ENCODE data around the gene MCCC1. TPM values are rescaled to one million over a fixed set of nuclear protein-coding genes. Genes with fewer than 3 reads are reported as not detected.

The MCCC1 gene
- total and polyA plus RNA-seq, 2 donors (not counting 1 experiment from before 2014, with no cell fraction given): 12.9 to 36.3 TPM

DNA sequence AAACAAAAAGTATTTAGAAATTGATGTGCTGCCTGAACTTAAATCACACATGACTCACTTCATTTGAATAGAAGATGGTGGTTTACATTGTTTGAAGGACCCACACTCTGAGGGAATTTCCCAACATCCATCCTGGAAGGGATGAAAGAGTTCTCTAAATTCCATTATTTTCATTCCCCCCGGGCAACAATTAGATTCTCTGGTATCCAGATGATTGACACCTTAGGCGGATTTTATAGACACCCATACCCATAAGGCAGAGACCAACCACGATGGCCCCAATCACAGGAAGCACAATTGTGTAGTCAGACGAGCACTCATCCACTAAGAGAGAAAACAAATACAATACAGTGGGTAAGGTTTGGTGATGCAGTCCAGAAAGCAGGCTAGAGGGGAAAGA, 24.6 kb upstream of the MCCC1 start:
- H3K4me2 ChIP-seq (replicated peaks; ENCODE audit: low read depth, low read length, poor library complexity, severe bottlenecking): no peak overlapping the region
- H3K4me3 ChIP-seq (ENCODE audit: control extremely low read depth in 1 of 5, extremely low read depth in 1 of 5, insufficient read depth in 1 of 5, low read depth in 2 of 5, low read length in 4 of 5): no peak overlapping the region
- Mint-ChIP-seq H3K4me3 (no peak overlapping the region), H3K27me3 (peaks cover 43% of the 10 kb centered on the region), H3K4me1 (peaks cover 2% of the 10 kb centered on the region), H3K27ac (no peak overlapping the region), H3K9me3 (ENCODE audit: insufficient read depth) (peaks cover 2% of the 10 kb centered on the region)
- no CpG with 5 or more reads among the region's 4 CpGs for WGBS (ENCODE audit: insufficient coverage)
- H3K36me3 ChIP-seq (replicated peaks in 1 of 2; ENCODE audit: control extremely low read depth in 1 of 2, control insufficient read depth in 1 of 2, extremely low read depth in 1 of 2, insufficient read depth in 2 of 2, low read length in 1 of 2): no peaks in the 10 kb centered on the region
- ATAC-seq (ENCODE audit: low read depth) (no peak), DNase-seq (no peak)
- intact Hi-C loops (cut with micrococcal nuclease): loop anchor here (5.0 to 10.0 kb wide), 2 partner anchors 131 to 412 kb away; partner anchors contain the start of gene B3GNT5
- H2AFZ ChIP-seq (ENCODE audit: insufficient read depth, low read depth, low read length, poor library complexity, severe bottlenecking): no peak overlapping the region
- peaks cover 0 to 31% (median 27%) of the 10 kb centered on the region in 4 experiments for H3K27me3 ChIP-seq (replicated peaks in 1 of 4; ENCODE audit: control extremely low read depth in 1 of 4, control insufficient read depth in 3 of 4, insufficient read depth in 4 of 4, low read length in 3 of 4)
- H3K4me1 ChIP-seq (ENCODE audit: control insufficient read depth in 2 of 2, insufficient read depth in 2 of 2, low read length in 2 of 2): no peaks in the 10 kb centered on the region
- H3K9ac ChIP-seq (ENCODE audit: low read length): no peak overlapping the region
- H3K9me3 ChIP-seq (ENCODE audit: control extremely low read depth in 1 of 3, control insufficient read depth in 2 of 3, insufficient read depth in 1 of 3, low read length in 2 of 3): peaks cover under 1 to 3% (median 3%) of the 10 kb centered on the region in 3 donors
- TF ChIP-seq, protein P1, sequence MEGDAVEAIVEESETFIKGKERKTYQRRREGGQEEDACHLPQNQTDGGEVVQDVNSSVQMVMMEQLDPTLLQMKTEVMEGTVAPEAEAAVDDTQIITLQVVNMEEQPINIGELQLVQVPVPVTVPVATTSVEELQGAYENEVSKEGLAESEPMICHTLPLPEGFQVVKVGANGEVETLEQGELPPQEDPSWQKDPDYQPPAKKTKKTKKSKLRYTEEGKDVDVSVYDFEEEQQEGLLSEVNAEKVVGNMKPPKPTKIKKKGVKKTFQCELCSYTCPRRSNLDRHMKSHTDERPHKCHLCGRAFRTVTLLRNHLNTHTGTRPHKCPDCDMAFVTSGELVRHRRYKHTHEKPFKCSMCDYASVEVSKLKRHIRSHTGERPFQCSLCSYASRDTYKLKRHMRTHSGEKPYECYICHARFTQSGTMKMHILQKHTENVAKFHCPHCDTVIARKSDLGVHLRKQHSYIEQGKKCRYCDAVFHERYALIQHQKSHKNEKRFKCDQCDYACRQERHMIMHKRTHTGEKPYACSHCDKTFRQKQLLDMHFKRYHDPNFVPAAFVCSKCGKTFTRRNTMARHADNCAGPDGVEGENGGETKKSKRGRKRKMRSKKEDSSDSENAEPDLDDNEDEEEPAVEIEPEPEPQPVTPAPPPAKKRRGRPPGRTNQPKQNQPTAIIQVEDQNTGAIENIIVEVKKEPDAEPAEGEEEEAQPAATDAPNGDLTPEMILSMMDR (IDR thresholded peaks at IDR 0.05): no peak
- TF ChIP-seq EZH2 (IDR thresholded peaks at IDR 0.05; ENCODE audit: borderline replicate concordance, insufficient read depth, low read depth, low read length, poor library complexity, severe bottlenecking): no peak
- no peaks in the 10 kb centered on the region for H4K20me1 ChIP-seq (ENCODE audit: control insufficient read depth, insufficient read depth, low read length, poor library complexity, severe bottlenecking)
- POLR2A ChIA-PET: interaction anchor here (0.6 kb wide), 1 partner anchor 218 kb away, joined by 3 read pairs; no protein-coding TSS in a partner anchor
- CTCF ChIA-PET: interaction anchor here (0.6 to 5.7 kb wide), 14 partner anchors 8 to 643 kb away, joined by 3 to 230 read pairs (median 7); no protein-coding TSS in a partner anchor
- no peak overlapping the region for H3K27ac ChIP-seq (ENCODE audit: low read length in 2 of 2)
- no peaks in the 10 kb centered on the region for H3K79me2 ChIP-seq (ENCODE audit: control insufficient read depth, insufficient read depth, low read length)

DNA sequence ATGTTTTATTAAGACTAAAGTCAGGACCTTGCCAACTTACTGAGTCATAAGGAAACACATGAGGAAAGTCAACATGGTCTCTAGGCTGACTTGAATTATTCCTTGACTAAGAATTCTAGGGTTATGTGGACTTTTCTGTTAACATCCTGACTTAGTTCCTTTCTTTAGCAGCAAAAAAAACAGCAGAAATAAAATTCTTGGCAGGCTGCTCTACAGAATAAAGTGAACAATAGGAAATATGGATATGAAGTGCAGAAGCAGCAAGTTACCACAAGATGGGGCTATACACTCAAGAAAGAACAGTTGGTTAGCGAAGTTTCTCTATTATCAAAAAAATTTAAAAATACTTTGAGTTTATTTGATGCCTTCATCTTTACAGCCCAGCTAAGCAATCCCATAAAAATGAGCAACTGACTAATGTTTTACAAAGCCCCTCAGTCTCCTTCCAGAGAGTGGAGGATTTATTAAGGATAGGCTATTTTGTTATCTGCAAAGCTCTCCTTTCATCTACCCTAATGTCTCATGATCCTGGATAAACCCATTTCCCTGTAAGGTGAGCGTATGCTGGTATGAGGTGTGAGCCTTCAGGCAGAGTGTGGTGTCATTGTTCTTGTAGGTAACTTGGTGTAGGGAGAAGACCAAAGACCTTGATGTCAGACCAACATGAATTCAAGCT, 23.1 kb upstream of the MCCC1 start:
- Histone ChIP-seq H3K4me2 (replicated peaks; ENCODE audit: low read depth, low read length, poor library complexity, severe bottlenecking) (no peak overlapping the region), H3K36me3 (replicated peaks in 1 of 2; ENCODE audit: control extremely low read depth in 1 of 2, control insufficient read depth in 1 of 2, extremely low read depth in 1 of 2, insufficient read depth in 2 of 2, low read length in 1 of 2) (no peaks in the 10 kb centered on the region), H3K9ac (ENCODE audit: low read length) (no peak overlapping the region), H3K27ac (ENCODE audit: low read length in 2 of 2) (no peak overlapping the region), H3K27me3 (replicated peaks in 1 of 4; ENCODE audit: control extremely low read depth in 1 of 4, control insufficient read depth in 3 of 4, insufficient read depth in 4 of 4, low read length in 3 of 4) (peaks cover 0 to 45% (median 33%) of the 10 kb centered on the region in 4 experiments), H3K79me2 (ENCODE audit: control insufficient read depth, insufficient read depth, low read length) (no peaks in the 10 kb centered on the region), H3K4me3 (ENCODE audit: control extremely low read depth in 1 of 5, extremely low read depth in 1 of 5, insufficient read depth in 1 of 5, low read depth in 2 of 5, low read length in 4 of 5) (no peak overlapping the region), H3K4me1 (ENCODE audit: control insufficient read depth in 2 of 2, insufficient read depth in 2 of 2, low read length in 2 of 2) (no peaks in the 10 kb centered on the region), H2AFZ (ENCODE audit: insufficient read depth, low read depth, low read length, poor library complexity, severe bottlenecking) (no peak overlapping the region), H4K20me1 (ENCODE audit: control insufficient read depth, insufficient read depth, low read length, poor library complexity, severe bottlenecking) (no peaks in the 10 kb centered on the region), H3K9me3 (ENCODE audit: control extremely low read depth in 1 of 3, control insufficient read depth in 2 of 3, insufficient read depth in 1 of 3, low read length in 2 of 3) (no peaks in the 10 kb centered on the region)
- 100% methylated on average over 1 of the region's 2 CpGs for WGBS (ENCODE audit: insufficient coverage)
- DNase-seq (peak; percentile 70), ATAC-seq (ENCODE audit: low read depth) (peak; percentile 60)
- POLR2A ChIA-PET: no interaction called here
- Mint-ChIP-seq H3K27ac (no peak overlapping the region), H3K4me3 (no peak overlapping the region), H3K9me3 (ENCODE audit: insufficient read depth) (no peaks in the 10 kb centered on the region), H3K27me3 (peaks cover 50% of the 10 kb centered on the region), H3K4me1 (peaks cover under 1% of the 10 kb centered on the region)
- TF ChIP-seq EZH2 (IDR thresholded peaks at IDR 0.05; ENCODE audit: borderline replicate concordance, insufficient read depth, low read depth, low read length, poor library complexity, severe bottlenecking): no peak
- TF ChIP-seq, protein P1 (IDR thresholded peaks at IDR 0.05): peak; percentile 97
- intact Hi-C loops (cut with micrococcal nuclease): loop anchor here (1.0 to 10.0 kb wide), 5 partner anchors 67 to 410 kb away; partner anchors contain the start of gene B3GNT5
- CTCF ChIA-PET: interaction anchor here (0.6 to 5.7 kb wide), 35 partner anchors 9 to 762 kb away, joined by 3 to 230 read pairs (median 3); partner anchors contain the start of genes PARL and YEATS2
